Neural progenitor cell (in vitro differentiated cells): Measurements from ENCODE around the gene ZNF423.

Source experiments
- CTCF ChIP-seq: fragments of 200-600 bp; sonication (generic); IDR thresholded peaks from 2 replicates; pipeline ENCODE4 v1.5.1; 2017; ENCODE audit warnings: antibody characterized with exemption, mild to moderate bottlenecking
- EZH2 ChIP-seq: fragments of 200-600 bp; sonication (generic); IDR thresholded peaks from 2 replicates; pipeline ENCODE4 v1.6.1; 2017; ENCODE audit warnings: antibody characterized with exemption, mild to moderate bottlenecking, moderate library complexity

DNA sequence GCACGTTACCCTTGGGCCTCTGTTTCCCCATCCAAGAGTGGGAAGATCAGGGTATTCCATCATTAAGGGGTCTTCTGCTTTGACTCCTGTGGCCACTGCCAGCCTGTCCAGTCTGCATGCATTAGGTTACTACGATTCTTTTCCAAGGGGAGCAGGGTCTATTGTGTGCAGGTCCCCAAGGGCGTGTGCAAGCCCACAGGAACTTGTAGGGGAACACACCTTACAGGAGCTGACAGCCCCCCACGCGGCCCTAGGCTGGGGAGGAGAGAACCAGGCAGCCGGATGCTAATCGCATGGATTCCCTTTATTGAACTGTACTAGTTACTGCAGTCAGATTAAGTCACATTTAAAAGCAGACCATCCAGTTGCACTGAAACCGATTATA lies 365.6 kb downstream of the ZNF423 start:
- TF ChIP-seq CTCF (no peak), EZH2 (no peak)
